Activated T-cell treated with anti-CD3 and anti-CD28 coated beads for 24 hours (primary cell): Measurements from ENCODE around the gene CSNK1E.

Experiments used
- DNase-seq: peaks from one replicate; pipeline ENCODE4 v3.0.0-alpha.2; 2020; ENCODE audit warnings: low read depth

The CSNK1E gene

DNA sequence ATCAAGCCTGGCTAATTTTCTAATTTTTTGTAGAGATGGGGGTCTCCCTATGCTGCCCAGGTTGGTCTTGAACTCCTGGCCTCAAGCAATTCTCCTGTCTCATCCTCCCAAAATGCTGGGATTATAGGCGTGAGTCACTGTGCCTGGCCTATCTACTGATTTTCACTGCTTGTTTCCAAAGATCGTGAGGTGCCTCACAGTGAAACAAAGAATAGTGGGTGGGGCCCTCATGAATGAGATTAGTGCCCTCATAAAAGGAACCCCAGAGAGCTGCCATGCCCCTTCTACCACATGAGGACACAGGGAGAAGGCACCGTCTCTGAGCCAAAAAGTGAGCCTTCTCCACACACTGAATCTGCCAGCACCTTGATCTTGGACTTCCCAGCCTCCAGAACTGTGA is 67.9 kb downstream of the CSNK1E start:
- no peak for DNase-seq

DNA sequence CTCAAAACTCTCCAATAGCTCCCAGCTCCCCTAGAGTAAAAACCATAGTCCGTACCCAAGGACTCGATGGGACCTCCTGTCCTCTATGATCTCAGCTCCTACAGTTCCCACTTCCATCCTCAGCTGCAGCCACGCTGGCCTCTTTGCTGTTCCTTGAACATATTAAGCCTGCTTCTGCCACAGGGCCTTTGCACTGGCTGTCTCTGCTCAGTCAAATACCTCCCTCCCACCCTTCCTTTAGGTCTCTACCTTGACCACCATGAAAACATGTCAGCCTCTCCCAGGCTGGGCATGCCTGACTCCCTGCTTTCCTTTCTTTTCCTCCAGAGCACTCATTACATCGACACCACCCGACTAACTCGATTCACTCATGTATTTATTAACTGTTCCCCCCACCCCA is 69.0 kb downstream of the CSNK1E start:
- DNase-seq, result no peak

DNA sequence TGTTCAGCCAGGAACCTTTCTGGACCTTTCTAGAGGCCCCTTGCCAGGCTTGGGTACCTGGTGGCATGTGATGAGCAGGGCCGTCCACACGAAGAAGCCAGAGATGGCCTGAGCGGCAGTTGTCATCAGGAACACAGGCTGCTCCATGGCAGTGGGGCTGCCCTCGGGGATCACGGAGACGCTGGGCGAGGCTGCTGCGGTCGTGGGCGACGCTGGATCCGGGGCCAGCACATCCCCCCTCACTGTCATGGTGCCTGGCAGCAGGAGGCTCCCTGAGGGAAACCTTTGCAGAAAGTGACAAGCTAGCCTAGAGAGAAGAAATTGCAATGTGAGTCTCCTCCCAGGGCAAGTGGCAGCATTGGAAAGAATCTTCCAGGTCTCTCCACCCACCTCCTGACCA is 69.5 kb downstream of the CSNK1E start:
- no peak for DNase-seq

DNA sequence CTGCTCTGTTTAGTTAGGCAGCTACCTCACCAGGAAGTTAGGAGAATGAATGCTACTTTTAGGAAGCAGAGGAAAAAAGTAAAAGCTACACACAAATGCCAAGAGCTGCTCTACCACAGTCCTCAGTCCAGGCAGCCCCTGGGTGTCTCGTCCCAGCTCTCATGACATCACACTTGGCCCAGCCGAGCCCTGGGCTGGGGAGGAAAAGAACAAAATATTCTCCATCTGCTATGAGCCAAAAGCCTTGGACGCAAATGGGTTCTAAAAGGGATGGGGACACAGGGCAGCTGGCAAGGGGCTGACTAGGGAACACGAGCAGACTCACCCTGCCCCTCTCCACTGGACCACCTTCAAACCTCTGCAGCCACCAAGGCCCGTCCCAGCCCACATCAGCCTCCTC is 70.5 kb downstream of the CSNK1E start:
- DNase-seq, result no peak

DNA sequence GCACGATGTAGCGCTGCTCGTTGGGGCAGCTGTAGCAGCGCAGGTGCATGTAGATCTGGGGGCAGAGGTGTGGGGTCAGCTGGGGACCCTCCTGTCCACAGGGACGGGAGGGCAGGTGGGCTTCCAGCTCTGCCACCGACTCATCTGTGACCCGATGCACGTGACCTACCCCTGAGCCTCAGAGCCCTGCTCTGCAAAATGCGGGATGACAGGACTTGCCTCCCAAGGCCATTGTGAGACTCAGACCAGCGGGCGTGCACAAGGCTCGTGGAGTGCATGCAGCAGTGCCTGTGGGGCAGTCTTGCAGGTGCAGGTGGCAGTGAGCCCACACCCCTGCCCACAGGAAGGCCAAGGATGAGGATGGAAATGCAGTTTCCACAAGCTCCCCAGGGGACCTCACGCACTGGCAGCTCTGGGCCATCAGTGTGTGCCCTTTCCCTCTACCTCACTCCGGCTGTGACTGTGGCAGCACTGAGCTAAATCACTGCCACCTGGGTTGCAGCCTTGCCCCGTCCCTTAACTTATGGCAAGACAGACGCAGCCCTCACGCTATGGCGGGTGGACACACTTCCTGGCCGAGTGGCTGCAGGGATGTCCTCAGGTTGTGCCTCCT is 71.1 kb downstream of the CSNK1E start:
- DNase-seq, result no peak

DNA sequence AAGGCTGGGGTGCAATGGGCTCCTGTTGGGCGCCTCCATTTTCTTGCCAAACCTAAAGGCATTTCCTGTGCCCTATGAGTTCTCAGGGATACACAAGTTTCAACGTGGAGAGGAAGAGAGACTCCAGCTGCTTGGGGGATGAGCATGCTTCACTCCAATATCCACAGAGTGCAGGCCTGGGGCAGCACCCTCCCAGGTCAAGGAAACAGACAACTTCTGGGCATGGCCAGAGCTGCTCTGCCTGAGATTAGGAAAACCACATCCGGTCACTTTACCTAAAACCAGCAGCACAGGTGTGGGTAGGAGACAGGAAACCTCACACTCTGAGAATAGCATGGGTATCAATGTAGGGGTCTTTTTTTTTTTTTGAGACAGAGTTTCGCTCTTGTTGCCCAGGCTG is 73.1 kb downstream of the CSNK1E start:
- DNase-seq, result no peak

DNA sequence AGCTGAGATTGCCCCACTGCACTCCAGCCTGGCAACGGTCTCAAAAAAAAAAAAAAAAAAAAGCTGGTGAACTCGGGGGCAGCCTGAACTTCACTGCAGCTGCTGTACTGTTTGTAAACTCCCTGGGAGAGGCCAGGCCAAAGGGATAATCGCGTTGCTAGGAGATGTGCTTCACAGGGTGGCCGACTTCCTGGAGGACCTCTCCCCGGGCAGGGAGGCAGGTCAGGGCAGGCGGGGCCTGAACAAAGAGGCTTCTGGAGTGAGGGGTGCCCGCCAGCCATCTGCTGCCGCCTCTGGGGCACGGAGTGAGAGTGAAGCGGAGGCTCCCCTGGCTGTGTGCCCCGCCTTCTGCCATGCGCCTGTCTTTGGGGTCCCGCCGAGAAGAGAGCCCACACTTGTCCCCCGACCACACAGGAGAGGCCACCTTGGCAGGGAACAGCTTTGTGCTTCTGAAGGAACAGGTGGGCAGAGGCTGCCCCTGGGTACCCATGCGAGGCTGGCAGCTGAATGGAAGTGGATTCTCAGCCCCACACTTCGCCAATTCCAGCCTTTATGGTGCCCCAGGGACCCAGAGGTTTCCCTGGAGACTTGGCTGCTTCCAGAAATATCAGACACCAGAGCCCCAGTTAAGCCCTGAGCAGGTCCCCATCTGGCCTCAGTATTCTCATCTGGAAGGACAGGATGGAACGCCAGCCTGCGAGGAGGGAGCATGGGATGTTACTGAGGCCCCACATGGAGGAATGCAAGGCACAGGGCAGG is 74.0 kb downstream of the CSNK1E start:
- no peak for DNase-seq

DNA sequence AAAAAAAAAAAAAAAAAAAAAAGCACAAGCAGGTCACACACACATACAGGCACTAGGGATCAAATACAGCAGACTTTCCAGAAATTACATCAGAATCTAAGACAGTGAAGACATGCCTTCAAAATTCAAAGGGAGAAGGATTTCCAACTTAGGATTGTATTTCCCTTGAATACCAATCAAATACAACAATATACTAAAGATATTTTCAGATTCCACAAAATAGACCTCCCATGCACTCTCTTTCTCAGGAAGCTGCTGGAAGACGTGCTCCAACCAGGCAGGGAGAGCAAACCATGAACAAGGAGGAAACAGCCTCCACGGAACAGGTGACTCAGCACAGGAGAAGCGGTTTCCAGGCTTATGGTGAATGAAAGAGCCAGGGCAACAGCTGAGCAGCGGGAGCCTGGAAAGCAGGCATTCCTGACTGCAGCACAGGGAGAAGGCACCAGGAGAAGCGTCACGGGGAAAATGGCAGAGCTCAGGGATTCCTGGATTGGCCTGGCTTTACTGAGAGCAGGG is 76.4 kb downstream of the CSNK1E start:
- no peak for DNase-seq
